ENCODE results near the gene PIEZO2.

- no peak for TF ChIP-seq POLR2AphosphoS5 (IDR thresholded peaks at IDR 0.05; ENCODE audit: borderline replicate concordance, low read depth, low read length)
- no peak for TF ChIP-seq EZH2 (IDR thresholded peaks at IDR 0.05)
- TF ChIP-seq FOXP2 (optimal IDR thresholded peaks at IDR 0.05; ENCODE audit: control extremely low read depth, extremely low read length, insufficient read depth), result no peak
Measured at GRCh38 chr18:10771053-10771709, 378.2 kb downstream of the PIEZO2 start.

All from SK-N-MC (cell line).